DND-41 (cell line): Measurements from ENCODE around the gene GOLGA3.
A peak's percentile ranks its signal among the peaks of the same experiment; 100 is the strongest.

Experiments
- ATAC-seq: fragments of 200-7000 bp; cut with Tn5 transposase; 3 replicates; pipeline ENCODE4 v1.9.1; 2021; ENCODE audit warnings: low read depth; ENCODE audit not compliant: insufficient read depth
- DNase-seq: peaks from one replicate; pipeline ENCODE4 v3.0.0-alpha.2; 2020
- H2AFZ ChIP-seq: 2 replicates; pipeline ENCODE4 v1.6.0; 2012; ENCODE audit warnings: low read depth, low read length
- H3K27ac ChIP-seq: 2 replicates; pipeline ENCODE4 v1.5.1; 2012; ENCODE audit warnings: low read length, inconsistent platforms
- H3K27me3 ChIP-seq: fragments of 200-600 bp; sonication (generic); 2 replicates; pipeline ENCODE4 v1.6.0; 2012; ENCODE audit warnings: low read length, mild to moderate bottlenecking, inconsistent platforms; ENCODE audit not compliant: insufficient read depth, poor library complexity
- H3K36me3 ChIP-seq: 2 replicates; pipeline ENCODE4 v1.5.1; 2012; ENCODE audit warnings: low read length, inconsistent platforms; ENCODE audit not compliant: insufficient read depth
- H3K4me1 ChIP-seq: 2 replicates; pipeline ENCODE4 v1.5.1; 2012; ENCODE audit warnings: mild to moderate bottlenecking, low read length; ENCODE audit not compliant: insufficient read depth
- H3K4me2 ChIP-seq: 2 replicates; pipeline ENCODE4 v1.6.0; 2012; ENCODE audit warnings: mild to moderate bottlenecking, moderate library complexity, low read length, inconsistent platforms; ENCODE audit not compliant: insufficient read depth
- H3K4me3 ChIP-seq, 2 experiments: fragments of 200-600 bp in 1 of 2; shearing (Covaris generic) in 1 of 2; 2 replicates each; pipeline ENCODE4 v1.5.1; 2012 to 2016; ENCODE audit warnings: inconsistent platforms in 2 of 2, low read length in 2 of 2, mild to moderate bottlenecking in 2 of 2, low read depth in 1 of 2, moderate library complexity in 1 of 2
- H3K79me2 ChIP-seq: 2 replicates; pipeline ENCODE4 v1.6.0; 2012; ENCODE audit warnings: low read length, inconsistent platforms; ENCODE audit not compliant: insufficient read depth
- H3K9ac ChIP-seq: 2 replicates; pipeline ENCODE4 v1.6.0; 2012; ENCODE audit warnings: low read depth, mild to moderate bottlenecking, inconsistent platforms, low read length, moderate library complexity
- H3K9me3 ChIP-seq: 2 replicates; pipeline ENCODE4 v1.5.1; 2012; ENCODE audit warnings: low read length, moderate library complexity, mild to moderate bottlenecking, inconsistent platforms; ENCODE audit not compliant: insufficient read depth, severe bottlenecking
- H4K20me1 ChIP-seq: 2 replicates; pipeline ENCODE4 v1.6.0; 2012; ENCODE audit warnings: low read length; ENCODE audit not compliant: insufficient read depth
- EZH2 ChIP-seq: IDR thresholded peaks from 3 replicates; pipeline ENCODE4 v1.6.1; 2012; ENCODE audit warnings: borderline replicate concordance, low read depth, mild to moderate bottlenecking, moderate library complexity, low read length, inconsistent platforms; ENCODE audit not compliant: severe bottlenecking
- TF ChIP-seq, protein P1 (sequence below): IDR thresholded peaks from 2 replicates; pipeline ENCODE4 v1.5.1; 2012; ENCODE audit warnings: borderline replicate concordance, low read length, moderate library complexity, mild to moderate bottlenecking; ENCODE audit not compliant: poor library complexity, severe bottlenecking; ENCODE audit errors: extremely low read depth

The GOLGA3 gene

DNA sequence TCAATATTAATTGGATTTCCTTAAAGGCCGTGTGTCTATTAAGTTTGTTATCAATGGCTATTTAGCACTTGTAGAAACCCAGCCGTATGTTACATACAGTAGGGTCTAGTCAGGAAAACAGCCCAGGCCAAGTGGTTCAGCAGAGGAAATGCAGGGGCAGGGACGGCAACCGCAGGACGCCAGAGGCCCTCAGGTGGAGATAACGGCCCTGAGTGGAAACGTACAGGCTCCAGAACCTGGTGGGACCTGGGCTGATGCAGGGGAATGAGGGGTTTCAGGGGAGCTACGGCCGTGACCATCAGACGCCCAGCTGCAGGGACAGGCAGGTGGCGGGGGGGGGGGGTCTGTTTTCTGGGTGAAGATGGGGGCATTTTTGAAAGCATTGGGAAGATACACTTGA is 63.3 kb downstream of the GOLGA3 start:
- Histone ChIP-seq H3K79me2 (peaks cover 24% of the 10 kb centered on the region), H4K20me1 (peaks cover 8% of the 10 kb centered on the region), H3K9me3 (no peaks in the 10 kb centered on the region), H3K27ac (no peak overlapping the region), H3K9ac (no peak overlapping the region), H3K4me1 (peaks cover 28% of the 10 kb centered on the region), H2AFZ (no peak overlapping the region), H3K36me3 (peaks cover 16% of the 10 kb centered on the region), H3K27me3 (no peaks in the 10 kb centered on the region), H3K4me3 (no peak overlapping the region), H3K4me2 (no peak overlapping the region)
- DNase-seq: no peak
- ATAC-seq: no peak
- TF ChIP-seq, protein P1, sequence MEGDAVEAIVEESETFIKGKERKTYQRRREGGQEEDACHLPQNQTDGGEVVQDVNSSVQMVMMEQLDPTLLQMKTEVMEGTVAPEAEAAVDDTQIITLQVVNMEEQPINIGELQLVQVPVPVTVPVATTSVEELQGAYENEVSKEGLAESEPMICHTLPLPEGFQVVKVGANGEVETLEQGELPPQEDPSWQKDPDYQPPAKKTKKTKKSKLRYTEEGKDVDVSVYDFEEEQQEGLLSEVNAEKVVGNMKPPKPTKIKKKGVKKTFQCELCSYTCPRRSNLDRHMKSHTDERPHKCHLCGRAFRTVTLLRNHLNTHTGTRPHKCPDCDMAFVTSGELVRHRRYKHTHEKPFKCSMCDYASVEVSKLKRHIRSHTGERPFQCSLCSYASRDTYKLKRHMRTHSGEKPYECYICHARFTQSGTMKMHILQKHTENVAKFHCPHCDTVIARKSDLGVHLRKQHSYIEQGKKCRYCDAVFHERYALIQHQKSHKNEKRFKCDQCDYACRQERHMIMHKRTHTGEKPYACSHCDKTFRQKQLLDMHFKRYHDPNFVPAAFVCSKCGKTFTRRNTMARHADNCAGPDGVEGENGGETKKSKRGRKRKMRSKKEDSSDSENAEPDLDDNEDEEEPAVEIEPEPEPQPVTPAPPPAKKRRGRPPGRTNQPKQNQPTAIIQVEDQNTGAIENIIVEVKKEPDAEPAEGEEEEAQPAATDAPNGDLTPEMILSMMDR: no peak
- no peak for TF ChIP-seq EZH2

DNA sequence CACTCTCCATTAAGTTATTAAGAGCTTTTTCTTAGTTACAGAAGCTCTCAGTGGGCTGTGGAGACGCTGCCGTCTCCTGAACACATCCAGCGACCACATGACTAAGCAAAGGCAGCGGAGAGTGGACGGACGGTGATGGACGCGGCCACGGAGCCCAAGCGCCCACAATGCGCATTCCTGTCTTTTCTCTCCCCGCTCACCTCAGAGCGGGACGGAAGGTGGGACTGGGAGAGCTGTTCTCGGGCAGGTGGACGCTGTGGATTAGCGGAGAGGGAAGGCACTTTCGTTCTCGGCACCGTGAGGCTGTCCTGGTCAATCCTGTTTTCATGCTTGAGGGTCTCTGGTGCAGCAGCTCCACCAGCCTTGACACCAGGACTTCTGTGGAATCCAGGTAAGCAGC is 64.4 kb downstream of the GOLGA3 start:
- Histone ChIP-seq H3K9me3 (no peaks in the 10 kb centered on the region), H3K9ac (no peak overlapping the region), H3K4me1 (peaks cover 38% of the 10 kb centered on the region), H3K36me3 (peaks cover 15% of the 10 kb centered on the region), H4K20me1 (peaks cover 17% of the 10 kb centered on the region), H3K4me3 (no peak overlapping the region), H2AFZ (no peak overlapping the region), H3K4me2 (no peak overlapping the region), H3K27ac (no peak overlapping the region), H3K27me3 (no peaks in the 10 kb centered on the region), H3K79me2 (peaks cover 34% of the 10 kb centered on the region)
- no peak for TF ChIP-seq EZH2
- TF ChIP-seq, protein P1: no peak
- ATAC-seq (no peak), DNase-seq (no peak)

- peaks cover 27% of the 10 kb centered on the region for H3K4me1 ChIP-seq
- H3K36me3 ChIP-seq: peaks cover 32% of the 10 kb centered on the region
- H3K9ac ChIP-seq: peak overlapping the region; percentile 100
- no peaks in the 10 kb centered on the region for H3K27me3 ChIP-seq
- no peak for TF ChIP-seq EZH2
- TF ChIP-seq, protein P1: peak; percentile 28
- H3K4me2 ChIP-seq: peak overlapping the region; percentile 82
- peaks cover 36% of the 10 kb centered on the region for H4K20me1 ChIP-seq
- peak overlapping the region; percentile 97 for H2AFZ ChIP-seq
- H3K9me3 ChIP-seq: no peaks in the 10 kb centered on the region
- peak overlapping the region; percentile 93 for H3K27ac ChIP-seq
- peak overlapping the region; percentile 67 to 96 for H3K4me3 ChIP-seq
- peak; percentile 84 for DNase-seq
- ATAC-seq: peak; percentile 89
- peaks cover 56% of the 10 kb centered on the region for H3K79me2 ChIP-seq
These were observed 66.6 kb downstream of the GOLGA3 start for GRCh38 chr12:132761921-132762583.
